Neuronal stem cell (in vitro differentiated cells): Measurements from ENCODE around the gene STARD9.

Experiments
- DNase-seq: peaks from one replicate; pipeline ENCODE4 v3.0.0-alpha.2; 2013; ENCODE audit warnings: low spot score
- H2AFZ ChIP-seq: one replicate; pipeline ENCODE4 v1.6.1; 2013; ENCODE audit warnings: mild to moderate bottlenecking, low read length, inconsistent platforms
- H2AK5ac ChIP-seq: 2 replicates; pipeline ENCODE4 v1.6.1; 2013; ENCODE audit warnings: low read depth, mild to moderate bottlenecking, inconsistent platforms, low read length, moderate library complexity, mixed read lengths
- H2BK120ac ChIP-seq: 2 replicates; pipeline ENCODE4 v1.6.1; 2013; ENCODE audit warnings: low read depth, mild to moderate bottlenecking, inconsistent platforms, low read length, moderate library complexity, mixed read lengths
- H2BK12ac ChIP-seq: one replicate; pipeline ENCODE4 v1.6.1; 2013; ENCODE audit warnings: low read length, inconsistent platforms
- H2BK15ac ChIP-seq: 2 replicates; pipeline ENCODE4 v1.6.1; 2013; ENCODE audit warnings: mild to moderate bottlenecking, low read length, inconsistent platforms, mixed read lengths
- H2BK5ac ChIP-seq: one replicate; pipeline ENCODE4 v1.6.1; 2013; ENCODE audit warnings: inconsistent platforms, mild to moderate bottlenecking, low read length, moderate library complexity
- H3K14ac ChIP-seq: one replicate; pipeline ENCODE4 v1.6.1; 2013; ENCODE audit warnings: low read length, inconsistent platforms
- H3K18ac ChIP-seq: 2 replicates; pipeline ENCODE4 v1.6.1; 2013; ENCODE audit warnings: low read length, inconsistent platforms
- H3K23ac ChIP-seq: 2 replicates; pipeline ENCODE4 v1.6.1; 2013; ENCODE audit warnings: low read depth, mild to moderate bottlenecking, mixed read lengths, low read length, inconsistent platforms; ENCODE audit not compliant: poor library complexity
- H3K27ac ChIP-seq: replicated peaks from 3 replicates; pipeline ENCODE4 v1.5.1; 2013; ENCODE audit warnings: low read length, inconsistent platforms
- H3K27me3 ChIP-seq, 3 experiments: 2 replicates each; pipeline ENCODE4 v1.6.1; 2013; ENCODE audit warnings: low read length in 3 of 3, mild to moderate bottlenecking in 2 of 3, inconsistent platforms in 1 of 3, low read depth in 1 of 3, mixed read lengths in 1 of 3, moderate library complexity in 1 of 3; ENCODE audit not compliant: control insufficient read depth in 3 of 3, insufficient read depth in 3 of 3
- H3K36me3 ChIP-seq, 2 donors: replicated peaks in 1 of 2; 2 replicates each; pipeline ENCODE4 v1.6.1; 2013; ENCODE audit warnings: low read length in 2 of 2; ENCODE audit not compliant: control insufficient read depth in 2 of 2, insufficient read depth in 2 of 2
- H3K4ac ChIP-seq: 2 replicates; pipeline ENCODE4 v1.6.1; 2013; ENCODE audit warnings: inconsistent platforms, mild to moderate bottlenecking, low read length, moderate library complexity
- H3K4me1 ChIP-seq, 2 donors: 1 replicate in 1 of 2; 2 replicates in 1 of 2; pipeline ENCODE4 v1.6.1; 2013; ENCODE audit warnings: low read length in 2 of 2, low read depth in 1 of 2; ENCODE audit not compliant: control insufficient read depth in 2 of 2, insufficient read depth in 1 of 2
- H3K4me2 ChIP-seq: one replicate; pipeline ENCODE4 v1.6.1; 2013; ENCODE audit warnings: mild to moderate bottlenecking, low read length, inconsistent platforms; ENCODE audit not compliant: insufficient read depth, poor library complexity, severe bottlenecking
- H3K4me3 ChIP-seq, 2 donors: 2 replicates each; pipeline ENCODE4 v1.5.1; 2013; ENCODE audit warnings: low read length in 2 of 2, mild to moderate bottlenecking in 2 of 2, inconsistent platforms in 1 of 2, moderate library complexity in 1 of 2
- H3K79me1 ChIP-seq: one replicate; pipeline ENCODE4 v1.6.1; 2013; ENCODE audit warnings: low read depth, mild to moderate bottlenecking, inconsistent platforms, low read length, moderate library complexity
- H3K9ac ChIP-seq: one replicate; pipeline ENCODE4 v1.6.1; 2013; ENCODE audit warnings: mild to moderate bottlenecking, low read depth, low read length, inconsistent platforms; ENCODE audit not compliant: poor library complexity
- H3K9me3 ChIP-seq, 2 donors: replicated peaks in 1 of 2; 2 replicates each; pipeline versions ENCODE3 to v1.6.1; 2013; ENCODE audit warnings: low read length in 2 of 2, mild to moderate bottlenecking in 2 of 2, inconsistent platforms in 1 of 2, low read depth in 1 of 2, mixed read lengths in 1 of 2, moderate library complexity in 1 of 2; ENCODE audit not compliant: control insufficient read depth in 2 of 2, insufficient read depth in 1 of 2
- H4K8ac ChIP-seq: one replicate; pipeline ENCODE4 v1.6.1; 2013; ENCODE audit warnings: low read depth, mild to moderate bottlenecking, inconsistent platforms, low read length, moderate library complexity
- H4K91ac ChIP-seq: one replicate; pipeline ENCODE4 v1.6.1; 2013; ENCODE audit warnings: low read length, low read depth, mild to moderate bottlenecking, inconsistent platforms; ENCODE audit not compliant: poor library complexity
- WGBS, 2 donors: extraction: QIAGEN DNeasy Blood & Tissue Kit; methylation state at CpG; one replicate each; pipeline ENCODE4 v1.1.7; 2013; ENCODE audit warnings: missing lambda C conversion rate in 2 of 2, mixed read lengths in 1 of 2; ENCODE audit not compliant: insufficient read length in 2 of 2, insufficient replicate concordance in 1 of 2; ENCODE audit errors: extremely low coverage in 2 of 2; 5-methylcytosine and 5-hydroxymethylcytosine counted together

STARD9 gene

GRCh38 chr15:42721016-42721415 lies 145.6 kb downstream of the STARD9 start:
- no peak overlapping the region for H2BK12ac ChIP-seq
- no peak overlapping the region for H2BK15ac ChIP-seq
- no peak for DNase-seq
- H3K79me1 ChIP-seq: no peaks in the 10 kb centered on the region
- no peak overlapping the region for H3K4ac ChIP-seq
- H4K91ac ChIP-seq: no peak overlapping the region
- no peak overlapping the region for H3K27ac ChIP-seq
- H2AK5ac ChIP-seq: no peak overlapping the region
- H2BK5ac ChIP-seq: no peak overlapping the region
- no peak overlapping the region for H2AFZ ChIP-seq
- H3K4me1 ChIP-seq: no peaks in the 10 kb centered on the region
- no peaks in the 10 kb centered on the region for H3K27me3 ChIP-seq
- no peak overlapping the region for H2BK120ac ChIP-seq
- no peak overlapping the region for H3K23ac ChIP-seq
- no CpG with 5 or more reads among the region's 6 CpGs for WGBS, 2 donors
- no peak overlapping the region for H3K4me2 ChIP-seq
- H3K4me3 ChIP-seq: no peak overlapping the region
- H3K14ac ChIP-seq: no peak overlapping the region
- H3K36me3 ChIP-seq: peaks cover 21 to 89% of the 10 kb centered on the region in 2 donors
- no peak overlapping the region for H3K18ac ChIP-seq
- no peak overlapping the region for H3K9ac ChIP-seq
- no peak overlapping the region for H4K8ac ChIP-seq
- H3K9me3 ChIP-seq: no peaks in the 10 kb centered on the region

DNA sequence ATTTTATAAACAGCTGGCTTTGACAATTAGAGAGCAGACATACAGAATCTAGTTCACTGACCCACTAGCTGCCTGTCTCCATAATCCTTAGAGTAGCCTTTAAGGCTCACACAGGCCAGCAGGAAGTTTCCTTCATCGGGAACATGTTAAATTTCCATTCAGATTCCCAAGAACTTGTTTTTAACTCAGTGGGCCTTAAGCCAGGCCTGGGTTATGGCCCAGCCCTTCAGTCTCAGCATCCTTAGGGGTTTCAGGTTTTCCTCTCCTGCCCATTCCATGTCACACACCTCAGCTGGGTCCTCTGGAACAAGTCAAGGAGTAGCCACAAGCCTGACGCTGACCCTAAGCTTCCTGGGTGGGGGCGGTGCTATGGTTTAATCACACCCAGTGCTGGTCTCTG lies 146.5 kb downstream of the STARD9 start:
- H2AFZ ChIP-seq: no peak overlapping the region
- no peak overlapping the region for H2AK5ac ChIP-seq
- DNase-seq: no peak
- no peak overlapping the region for H3K4me3 ChIP-seq
- H4K8ac ChIP-seq: no peak overlapping the region
- no peak overlapping the region for H3K9ac ChIP-seq
- no peak overlapping the region for H3K23ac ChIP-seq
- H3K14ac ChIP-seq: no peak overlapping the region
- WGBS, 2 donors: no CpG with 5 or more reads among the region's 3 CpGs
- H3K36me3 ChIP-seq: peaks cover 25 to 94% of the 10 kb centered on the region in 2 donors
- no peak overlapping the region for H2BK15ac ChIP-seq
- H3K27ac ChIP-seq: no peak overlapping the region
- H3K18ac ChIP-seq: no peak overlapping the region
- H2BK12ac ChIP-seq: no peak overlapping the region
- no peaks in the 10 kb centered on the region for H3K27me3 ChIP-seq
- H2BK120ac ChIP-seq: no peak overlapping the region
- H3K9me3 ChIP-seq: no peaks in the 10 kb centered on the region
- H3K4me1 ChIP-seq: no peaks in the 10 kb centered on the region
- H3K79me1 ChIP-seq: no peaks in the 10 kb centered on the region
- H3K4me2 ChIP-seq: no peak overlapping the region
- no peak overlapping the region for H2BK5ac ChIP-seq
- H4K91ac ChIP-seq: no peak overlapping the region
- no peak overlapping the region for H3K4ac ChIP-seq

DNA sequence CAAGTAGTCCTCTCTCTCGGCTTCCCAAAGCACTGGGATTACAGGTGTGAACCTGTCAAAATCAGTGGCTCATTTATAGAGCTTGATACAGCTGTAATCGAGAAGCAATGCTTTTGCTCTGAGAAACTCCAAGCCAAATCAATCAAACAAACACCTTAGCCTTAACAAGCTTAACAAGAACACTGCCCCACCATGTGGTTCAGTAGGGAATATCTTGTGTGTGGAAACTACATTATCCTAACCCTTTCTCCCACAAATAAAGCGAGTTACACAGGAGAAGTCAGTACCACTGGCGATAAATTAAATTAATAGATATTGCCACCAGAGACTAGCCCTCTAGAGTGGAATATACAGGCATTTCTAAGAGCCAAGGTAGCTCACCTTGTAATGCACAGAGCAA lies 147.7 kb downstream of the STARD9 start:
- Histone ChIP-seq H3K79me1 (no peaks in the 10 kb centered on the region), H2BK5ac (no peak overlapping the region), H3K4ac (no peak overlapping the region), H3K4me2 (no peak overlapping the region), H3K14ac (no peak overlapping the region), H2BK15ac (no peak overlapping the region), H2AK5ac (no peak overlapping the region), H3K36me3 (peaks cover 25 to 97% of the 10 kb centered on the region in 2 donors), H2BK120ac (no peak overlapping the region), H2AFZ (no peak overlapping the region), H3K27ac (no peak overlapping the region), H3K9me3 (no peaks in the 10 kb centered on the region), H3K4me1 (peaks cover 0 to 2% of the 10 kb centered on the region in 2 donors), H3K4me3 (no peak overlapping the region), H2BK12ac (no peak overlapping the region), H3K18ac (no peak overlapping the region), H3K27me3 (no peaks in the 10 kb centered on the region), H4K91ac (no peak overlapping the region), H4K8ac (no peak overlapping the region), H3K23ac (no peak overlapping the region), H3K9ac (no peak overlapping the region)
- WGBS, 2 donors: no CpG with 5 or more reads among the region's 4 CpGs
- no peak for DNase-seq

- Histone ChIP-seq H3K4ac (no peak overlapping the region), H3K9me3 (no peaks in the 10 kb centered on the region), H2BK15ac (no peak overlapping the region), H3K4me3 (no peak overlapping the region), H3K14ac (no peak overlapping the region), H2BK12ac (no peak overlapping the region), H3K18ac (no peak overlapping the region), H3K79me1 (no peaks in the 10 kb centered on the region), H4K91ac (no peak overlapping the region), H3K4me2 (no peak overlapping the region), H3K4me1 (peaks cover 0 to 2% of the 10 kb centered on the region in 2 donors), H2BK5ac (no peak overlapping the region), H4K8ac (no peak overlapping the region), H2AK5ac (no peak overlapping the region), H3K27ac (no peak overlapping the region), H2AFZ (no peak overlapping the region), H2BK120ac (no peak overlapping the region), H3K9ac (no peak overlapping the region), H3K27me3 (no peaks in the 10 kb centered on the region), H3K23ac (no peak overlapping the region), H3K36me3 (peaks cover 28 to 97% of the 10 kb centered on the region in 2 donors)
- no CpG with 5 or more reads among the region's 6 CpGs for WGBS, 2 donors
- no peak for DNase-seq
Observed at GRCh38 chr15:42724276-42724675, 148.9 kb downstream of the STARD9 start.
